ENCODE measurements around the gene EMX2. TPM values are rescaled to one million over a fixed set of nuclear protein-coding genes. Genes with fewer than 3 reads are reported as not detected.
A peak's percentile ranks its signal among the peaks of the same experiment; 100 is the strongest.

EMX2 gene
- total and polyA plus RNA-seq, 2 experiments from 2014 or later: not detected

- TF ChIP-seq CTCF (conservative IDR thresholded peaks at IDR 0.05; ENCODE audit: low read depth in 2 of 2) (no peak), ETS1 (IDR thresholded peaks at IDR 0.05) (no peak), JUNB (IDR thresholded peaks at IDR 0.05; ENCODE audit: unreplicated experiment) (no peak), POLR2AphosphoS5 (IDR thresholded peaks at IDR 0.05; ENCODE audit: low read depth) (no peak), ZNF331 (CRISPR knock-in tag; IDR thresholded peaks at IDR 0.05; ENCODE audit: low read depth) (no peak), CREB1 (CRISPR knock-in tag; IDR thresholded peaks at IDR 0.05; ENCODE audit: low read depth) (no peak)
These were observed 10.6 kb upstream of the EMX2 start (continued) for GRCh38 chr10:117532003-117532385.

GRCh38 chr10:117532451-117533107 is 10.0 kb upstream of the EMX2 start:
- H3K4me1 Mint-ChIP-seq: peaks cover 21% of the 10 kb centered on the region
- peaks cover 3% of the 10 kb centered on the region; the same call in 1 of the 3 replicates for H3K9me3 Mint-ChIP-seq
- Histone ChIP-seq H3K79me2 (replicated peaks; ENCODE audit: insufficient read depth) (no peaks in the 10 kb centered on the region), H2AFZ (no peak overlapping the region), H3K4me3 (peak overlapping the region; percentile 38; the same call in 1 of the 2 replicates), H4K20me1 (replicated peaks; ENCODE audit: insufficient read depth) (peaks cover 31% of the 10 kb centered on the region), H3K4me2 (no peak overlapping the region), H3K36me3 (ENCODE audit: insufficient read depth) (no peaks in the 10 kb centered on the region), H3F3A (replicated peaks; ENCODE audit: low read depth) (no peaks in the 10 kb centered on the region), H3K4me1 (ENCODE audit: insufficient read depth) (peaks cover 21% of the 10 kb centered on the region), H3K9me2 (ENCODE audit: insufficient read depth) (no peaks in the 10 kb centered on the region), H3K27ac (ENCODE audit: low read depth) (no peak overlapping the region), H3K27me3 (ENCODE audit: insufficient read depth) (peaks cover 99% of the 10 kb centered on the region)
- DNase-seq (ENCODE audit: low spot score) (peak; percentile 36), ATAC-seq (peak; percentile 2; the same call in 2 of the 3 replicates)
- H3K27me3 Mint-ChIP-seq (ENCODE audit: insufficient read depth, low read depth, poor library complexity): peaks cover 99% of the 10 kb centered on the region
- no peak overlapping the region for H3K27ac Mint-ChIP-seq
- H3K36me3 Mint-ChIP-seq (ENCODE audit: low read depth): no peaks in the 10 kb centered on the region; the same call in 2 of the 3 replicates
- H3K4me3 Mint-ChIP-seq: no peak overlapping the region; the same call in 2 of the 3 replicates
- TF ChIP-seq STAT1 (IDR thresholded peaks at IDR 0.05; ENCODE audit: unreplicated experiment) (no peak), EZH2phosphoT487 (IDR thresholded peaks at IDR 0.05; ENCODE audit: unreplicated experiment) (peak; percentile 79), CTCF (conservative IDR thresholded peaks at IDR 0.05; ENCODE audit: low read depth in 2 of 2) (no peak), EZH2 (IDR thresholded peaks at IDR 0.05; ENCODE audit: low read depth, unreplicated experiment) (peak; percentile 93)
